Measurements from ENCODE around the gene VPS18. TPM values are rescaled to one million over a fixed set of nuclear protein-coding genes. Genes with fewer than 3 reads are reported as not detected.

The VPS18 gene
- total RNA-seq, 1 experiment from 2014 or later = 13.2 TPM

DNA sequence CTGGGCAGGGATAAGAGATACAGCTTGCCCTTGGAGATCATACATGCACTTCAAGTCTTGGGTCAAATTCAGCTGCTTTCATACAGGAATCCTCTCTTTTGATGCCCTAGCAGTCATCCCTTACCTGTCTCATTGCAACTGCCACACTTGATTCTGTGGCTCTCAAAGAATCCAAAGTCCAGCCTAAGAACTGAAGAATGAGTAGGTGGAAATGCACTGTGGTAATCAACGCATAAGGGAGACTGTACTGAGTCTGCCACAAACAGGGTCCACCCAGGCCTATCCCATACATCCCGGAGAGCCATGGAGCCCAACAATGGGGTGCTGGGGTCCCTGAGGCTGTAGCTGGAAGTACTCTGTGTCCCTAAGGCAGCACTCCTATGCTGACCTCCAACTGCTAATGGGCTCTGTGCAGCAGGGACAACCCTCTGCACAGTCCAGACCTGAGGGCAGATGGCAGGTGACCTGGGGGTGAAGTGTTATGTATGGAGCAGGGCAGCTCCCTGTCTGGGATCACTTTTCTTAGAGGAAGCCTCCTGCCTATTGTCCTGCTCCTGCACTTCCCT, 1.7 kb upstream of the VPS18 start:
- H3K36me3 Mint-ChIP-seq (ENCODE audit: insufficient read depth, unreplicated experiment) = peaks cover 17% of the 10 kb centered on the region
- no peak overlapping the region for H3K4me3 Mint-ChIP-seq (ENCODE audit: unreplicated experiment)
- H3K27ac Mint-ChIP-seq (ENCODE audit: low read depth, unreplicated experiment) = no peak overlapping the region
- no TSS peak for BruUV-seq (replicated peaks)
- POLR2A ChIA-PET = interaction anchor here (0.8 to 3.2 kb wide), 10 partner anchors 12 to 107 kb away, joined by 3 to 68 read pairs (median 8); partner anchors contain the start of genes RHOV and SPINT1
- peaks cover 31% of the 10 kb centered on the region for H3K4me1 Mint-ChIP-seq (ENCODE audit: insufficient read depth, unreplicated experiment)
- TF ChIP-seq, protein P1, sequence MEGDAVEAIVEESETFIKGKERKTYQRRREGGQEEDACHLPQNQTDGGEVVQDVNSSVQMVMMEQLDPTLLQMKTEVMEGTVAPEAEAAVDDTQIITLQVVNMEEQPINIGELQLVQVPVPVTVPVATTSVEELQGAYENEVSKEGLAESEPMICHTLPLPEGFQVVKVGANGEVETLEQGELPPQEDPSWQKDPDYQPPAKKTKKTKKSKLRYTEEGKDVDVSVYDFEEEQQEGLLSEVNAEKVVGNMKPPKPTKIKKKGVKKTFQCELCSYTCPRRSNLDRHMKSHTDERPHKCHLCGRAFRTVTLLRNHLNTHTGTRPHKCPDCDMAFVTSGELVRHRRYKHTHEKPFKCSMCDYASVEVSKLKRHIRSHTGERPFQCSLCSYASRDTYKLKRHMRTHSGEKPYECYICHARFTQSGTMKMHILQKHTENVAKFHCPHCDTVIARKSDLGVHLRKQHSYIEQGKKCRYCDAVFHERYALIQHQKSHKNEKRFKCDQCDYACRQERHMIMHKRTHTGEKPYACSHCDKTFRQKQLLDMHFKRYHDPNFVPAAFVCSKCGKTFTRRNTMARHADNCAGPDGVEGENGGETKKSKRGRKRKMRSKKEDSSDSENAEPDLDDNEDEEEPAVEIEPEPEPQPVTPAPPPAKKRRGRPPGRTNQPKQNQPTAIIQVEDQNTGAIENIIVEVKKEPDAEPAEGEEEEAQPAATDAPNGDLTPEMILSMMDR (IDR thresholded peaks at IDR 0.05; ENCODE audit: unreplicated experiment) = no peak
- CTCF ChIA-PET = interaction anchor here (0.5 to 2.0 kb wide), 34 partner anchors 8 to 436 kb away, joined by 3 to 10 read pairs (median 4); partner anchors contain the start of genes C15orf62 and SPINT1
- no peak for DNase-seq (ENCODE audit: unreplicated experiment)
- no peaks in the 10 kb centered on the region for H3K27me3 Mint-ChIP-seq (ENCODE audit: insufficient read depth, unreplicated experiment)
- intact Hi-C loops (cut with micrococcal nuclease) = loop anchor here (1.0 to 5.0 kb wide), 3 partner anchors 35 to 215 kb away; no protein-coding TSS in a partner anchor
- no peaks in the 10 kb centered on the region for H3K9me3 Mint-ChIP-seq (ENCODE audit: unreplicated experiment)

DNA sequence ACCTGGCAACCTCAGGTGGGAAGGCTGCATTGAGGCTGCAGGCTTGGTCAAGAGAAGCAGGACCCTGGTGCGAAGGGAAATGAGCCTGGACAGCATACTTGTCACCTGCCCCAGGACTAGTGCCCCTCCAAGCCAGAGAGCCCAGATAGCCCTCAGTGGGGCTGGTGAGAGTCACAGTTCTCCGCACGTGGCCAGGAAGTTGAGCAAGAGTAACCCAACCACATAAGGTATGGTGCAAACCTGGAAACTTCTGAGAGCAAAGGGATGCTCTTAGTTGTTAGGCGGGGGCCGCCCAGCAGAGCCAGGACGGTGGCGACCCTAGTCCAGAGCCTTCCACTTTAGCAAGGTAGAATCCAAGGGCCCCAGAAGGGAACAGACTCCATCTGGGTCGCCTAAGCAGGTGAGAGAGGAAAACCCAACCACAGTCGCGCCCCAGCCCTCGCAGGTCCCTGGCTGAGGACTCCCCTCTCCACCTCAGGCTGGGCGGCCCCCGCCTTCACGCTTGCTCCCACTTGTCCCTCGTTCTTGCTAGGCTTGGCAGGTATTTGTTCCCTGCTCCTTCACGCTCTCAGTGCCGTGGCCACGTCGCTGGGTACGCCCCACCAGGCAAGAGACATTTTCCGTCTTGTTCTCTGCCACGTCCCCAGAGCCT, 1.1 kb upstream of the VPS18 start:
- POLR2A ChIA-PET = interaction anchor here (0.8 to 3.7 kb wide), 8 partner anchors 17 to 190 kb away, joined by 3 to 68 read pairs (median 8); partner anchors contain the start of genes GCHFR and SPINT1
- H3K27me3 Mint-ChIP-seq (ENCODE audit: insufficient read depth, unreplicated experiment) = no peaks in the 10 kb centered on the region
- intact Hi-C loops (cut with micrococcal nuclease) = loop anchor here (2.0 to 5.0 kb wide), 2 partner anchors 108 to 216 kb away; no protein-coding TSS in a partner anchor
- H3K4me1 Mint-ChIP-seq (ENCODE audit: insufficient read depth, unreplicated experiment) = peaks cover 31% of the 10 kb centered on the region
- H3K9me3 Mint-ChIP-seq (ENCODE audit: unreplicated experiment) = no peaks in the 10 kb centered on the region
- CTCF ChIA-PET = interaction anchor here (0.6 to 3.7 kb wide), 20 partner anchors 9 to 305 kb away, joined by 3 to 131 read pairs (median 7); partner anchors contain the start of genes C15orf62 and RHOV
- no TSS peak for BruUV-seq (replicated peaks)
- H3K27ac Mint-ChIP-seq (ENCODE audit: low read depth, unreplicated experiment) = peak overlapping the region; percentile 98
- no peak overlapping the region for H3K4me3 Mint-ChIP-seq (ENCODE audit: unreplicated experiment)
- H3K36me3 Mint-ChIP-seq (ENCODE audit: insufficient read depth, unreplicated experiment) = peaks cover 24% of the 10 kb centered on the region
- peak; percentile 65 for DNase-seq (ENCODE audit: unreplicated experiment)
- TF ChIP-seq, protein P1 (IDR thresholded peaks at IDR 0.05; ENCODE audit: unreplicated experiment) = no peak

DNA sequence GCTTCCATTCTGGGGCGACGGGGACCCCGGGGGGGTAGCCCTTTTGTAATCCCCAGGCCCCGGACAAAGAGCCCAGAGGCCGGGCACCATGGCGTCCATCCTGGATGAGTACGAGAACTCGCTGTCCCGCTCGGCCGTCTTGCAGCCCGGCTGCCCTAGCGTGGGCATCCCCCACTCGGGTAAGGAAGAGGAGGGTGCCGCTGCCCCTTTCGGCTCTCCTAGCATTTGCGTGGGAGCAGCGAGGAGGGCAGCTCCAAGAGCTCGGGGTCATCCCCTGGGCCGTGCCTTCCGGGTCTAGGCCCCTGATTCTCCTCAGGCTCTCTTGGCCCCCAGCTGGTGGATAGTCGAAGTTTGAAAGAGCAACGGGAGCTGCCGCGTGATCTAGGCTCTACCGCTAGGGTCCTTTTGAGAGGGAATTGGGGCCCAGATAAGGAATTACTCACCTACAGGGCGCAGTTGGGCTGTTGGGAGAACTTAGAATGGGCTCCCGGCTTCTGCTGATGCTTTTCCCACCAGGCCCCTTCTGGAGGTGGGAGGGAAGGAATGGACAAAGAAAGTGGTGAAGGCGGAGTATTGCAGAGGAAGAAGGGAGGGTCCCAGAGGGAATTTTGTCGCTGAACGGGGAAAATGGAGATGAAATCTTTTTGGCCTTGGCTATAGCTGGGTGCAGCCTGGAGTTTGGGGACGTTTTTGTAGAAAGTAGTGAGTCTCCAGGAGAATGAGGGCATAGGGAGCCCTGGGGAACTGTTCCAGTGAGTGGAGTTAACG, 615 bp downstream of the VPS18 start:
- TSS peak; percentile 69 for BruUV-seq (replicated peaks)
- H3K27me3 Mint-ChIP-seq (ENCODE audit: insufficient read depth, unreplicated experiment) = no peaks in the 10 kb centered on the region
- POLR2A ChIA-PET = interaction anchor here (0.6 to 3.7 kb wide), 29 partner anchors 9 to 375 kb away, joined by 3 to 63 read pairs (median 5); partner anchors contain the start of genes C15orf62, DNAJC17, GCHFR and RAD51

More for the DNA sequence above, 615 bp downstream of the VPS18 start:
- Mint-ChIP-seq H3K27ac (ENCODE audit: low read depth, unreplicated experiment) (peak overlapping the region; percentile 98), H3K4me3 (ENCODE audit: unreplicated experiment) (peak overlapping the region; percentile 95), H3K36me3 (ENCODE audit: insufficient read depth, unreplicated experiment) (peaks cover 34% of the 10 kb centered on the region), H3K4me1 (ENCODE audit: insufficient read depth, unreplicated experiment) (peaks cover 31% of the 10 kb centered on the region), H3K9me3 (ENCODE audit: unreplicated experiment) (no peaks in the 10 kb centered on the region)
- TF ChIP-seq, protein P1 (IDR thresholded peaks at IDR 0.05; ENCODE audit: unreplicated experiment) = peak; percentile 44
- CTCF ChIA-PET = interaction anchor here (0.5 to 3.7 kb wide), 34 partner anchors 9 to 526 kb away, joined by 3 to 131 read pairs (median 4); partner anchors contain the start of genes RAD51 and RHOV
- intact Hi-C loops (cut with micrococcal nuclease) = loop anchor here (1.0 to 5.0 kb wide), 3 partner anchors 149 to 300 kb away; partner anchors contain the start of gene KNL1
- peak; percentile 68 for DNase-seq (ENCODE audit: unreplicated experiment)

All from MCF 10A (cell line).